AG10803 (cell line): ENCODE data around the gene MRPL18.

Experiments
- DNase-seq: peaks from one replicate; pipeline ENCODE4 v3.0.0; 2010; ENCODE audit warnings: low read depth
- H3K4me3 ChIP-seq: 2 replicates; pipeline ENCODE4 v1.5.1; 2011; ENCODE audit warnings: mild to moderate bottlenecking, low read length, control low read depth
- CTCF ChIP-seq: conservative IDR thresholded peaks from 2 replicates; pipeline ENCODE4 v1.5.1; 2011; ENCODE audit warnings: mild to moderate bottlenecking, low read length, control low read depth, inconsistent platforms

The MRPL18 gene

DNA sequence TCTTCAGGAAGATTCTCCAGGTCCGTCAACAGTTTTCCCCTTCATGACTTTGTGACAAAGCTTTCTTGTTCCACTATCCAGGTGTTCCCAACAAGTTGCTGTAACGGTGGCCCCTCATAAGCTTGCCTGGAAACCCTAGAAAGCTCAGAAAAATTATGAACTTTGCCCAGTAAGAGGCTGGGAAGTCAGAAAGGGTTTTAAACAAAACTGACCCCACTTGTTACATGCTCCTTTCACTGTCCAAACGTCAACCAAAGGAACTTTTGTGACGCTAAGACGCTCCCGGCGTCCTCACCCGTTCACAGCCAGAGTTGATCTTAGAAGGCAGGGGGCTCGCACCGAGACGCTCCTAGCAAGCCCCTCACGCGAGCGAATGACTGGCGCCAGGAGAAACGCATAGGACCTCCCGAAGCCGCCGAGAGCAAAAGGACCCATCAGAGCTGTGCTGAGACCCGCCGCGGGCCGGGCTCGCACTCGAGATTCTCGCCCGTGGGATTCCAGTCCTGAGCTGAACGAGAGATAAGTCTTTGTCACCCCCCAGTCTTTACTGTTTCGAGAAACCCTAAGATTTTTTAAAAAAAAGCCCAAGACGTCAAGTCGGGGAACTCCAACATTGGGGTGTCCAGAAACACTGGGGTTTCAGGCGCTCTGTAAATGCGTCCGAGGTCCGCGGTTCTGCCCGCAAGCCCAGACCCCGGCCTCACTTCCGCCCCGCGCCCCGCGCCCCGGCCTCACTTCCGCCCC, 29.0 kb upstream of the MRPL18 start:
- no peak for DNase-seq
- TF ChIP-seq CTCF: no peak
- peak overlapping the region; percentile 67 for H3K4me3 ChIP-seq

- H3K4me3 ChIP-seq: peak within 1 kb of the TSS; percentile 87
- peak; percentile 91 for DNase-seq
- TF ChIP-seq CTCF: no peak
These were observed 28.2 kb upstream of the MRPL18 start, which contains the start of gene ACAT2 for GRCh38 chr6:159761873-159762680. ACAT2 (plus strand) TSS chr6:159762045; CDS start chr6:159762088, 43 bp downstream.

- TF ChIP-seq CTCF: no peak
- H3K4me3 ChIP-seq: peak overlapping the region; percentile 87
- no peak for DNase-seq
These were observed 27.5 kb upstream of the MRPL18 start for GRCh38 chr6:159762681-159763293.

GRCh38 chr6:159766906-159767305, 23.4 kb upstream of the MRPL18 start:
- H3K4me3 ChIP-seq: no peak overlapping the region
- no peak for DNase-seq
- TF ChIP-seq CTCF: no peak

DNA sequence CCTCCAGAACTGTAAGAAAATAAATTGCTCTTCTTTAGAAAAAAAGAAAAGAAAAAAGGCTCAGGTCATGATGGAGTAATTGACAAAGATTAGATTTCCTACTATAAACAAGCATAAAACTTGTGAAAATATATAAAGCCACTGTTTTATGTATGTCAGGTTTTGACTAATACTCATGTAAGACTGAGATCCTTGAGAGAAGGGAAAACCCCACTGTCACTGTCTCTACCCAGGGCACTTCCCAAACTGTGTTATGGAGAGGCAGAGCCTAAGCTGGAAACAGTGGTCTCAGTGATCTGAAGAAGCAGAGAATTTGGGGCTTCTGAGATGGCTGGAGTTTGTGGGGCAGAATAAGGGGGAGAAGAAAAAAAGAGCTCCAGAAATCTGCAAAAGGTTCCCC, 20.8 kb upstream of the MRPL18 start:
- TF ChIP-seq CTCF: no peak
- DNase-seq: no peak
- H3K4me3 ChIP-seq: no peak overlapping the region

DNA sequence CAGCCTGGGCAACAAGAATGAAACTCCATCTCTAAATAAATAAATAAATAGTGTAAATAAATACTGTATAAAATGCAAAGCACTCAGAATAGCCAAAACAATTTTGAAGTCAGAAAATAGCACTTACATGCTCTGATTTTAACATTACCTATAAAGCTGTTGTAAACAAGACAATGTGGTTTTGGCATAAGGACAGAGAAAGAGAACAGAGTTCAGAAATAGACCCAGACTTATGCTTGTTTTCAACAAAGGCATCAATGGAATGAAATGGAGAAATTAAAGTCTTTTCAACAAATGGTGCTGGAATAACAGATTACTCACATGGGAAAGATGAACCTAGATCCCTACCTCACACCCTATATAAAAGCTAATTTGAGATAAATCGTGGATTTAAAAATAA, 18.1 kb upstream of the MRPL18 start:
- no peak overlapping the region for H3K4me3 ChIP-seq
- DNase-seq: peak; percentile 51
- no peak for TF ChIP-seq CTCF
